ACHN (cell line): ENCODE results near the gene PTPRG.

ENCODE experiments used
- DNase-seq: peaks from one replicate; pipeline ENCODE4 v3.0.0-alpha.2; 2015
- in situ Hi-C: cut with HindIII; loops from 2 replicates; pipeline ENCODE4 v1.10.0; 2017; ENCODE audit warnings: low sequenced_read_pairs, low pct_ligation_motif_present, low pct_unique_long_range_greater_than_20kb

PTPRG gene

GRCh38 chr3:61875046-61875844, 313.9 kb downstream of the PTPRG start:
- in situ Hi-C loops = no loop called here
- DNase-seq = no peak

- in situ Hi-C loops = no loop called here
- DNase-seq = no peak
Observed at GRCh38 chr3:61875976-61876671, 314.8 kb downstream of the PTPRG start.

- no peak for DNase-seq
- in situ Hi-C loops = no loop called here
Observed at GRCh38 chr3:61876797-61877196, 315.4 kb downstream of the PTPRG start.

GRCh38 chr3:61877359-61878138, 316.2 kb downstream of the PTPRG start:
- in situ Hi-C loops = no loop called here
- DNase-seq = peak; percentile 31

- no peak for DNase-seq
- in situ Hi-C loops = no loop called here
Observed at GRCh38 chr3:61882253-61882652, 320.9 kb downstream of the PTPRG start.

- in situ Hi-C loops = no loop called here
- DNase-seq = no peak
Observed at GRCh38 chr3:61884794-61885193, 323.4 kb downstream of the PTPRG start.

- no peak for DNase-seq
- in situ Hi-C loops = no loop called here
Observed at GRCh38 chr3:61885414-61885813, 324.0 kb downstream of the PTPRG start.

- in situ Hi-C loops = no loop called here
- DNase-seq = no peak
Observed at GRCh38 chr3:61887206-61887605, 325.8 kb downstream of the PTPRG start.

- DNase-seq = no peak
- in situ Hi-C loops = no loop called here
Observed at GRCh38 chr3:61889259-61889658, 327.9 kb downstream of the PTPRG start.

- in situ Hi-C loops = no loop called here
- no peak for DNase-seq
Observed at GRCh38 chr3:61890167-61890566, 328.8 kb downstream of the PTPRG start.

GRCh38 chr3:61890586-61890985, 329.2 kb downstream of the PTPRG start:
- in situ Hi-C loops = no loop called here

GRCh38 chr3:61892891-61893290, 331.5 kb downstream of the PTPRG start:
- no peak for DNase-seq
- in situ Hi-C loops = no loop called here

More at GRCh38 chr3:61890586-61890985, 329.2 kb downstream of the PTPRG start:
- DNase-seq = no peak

- in situ Hi-C loops = no loop called here
- DNase-seq = no peak
Observed at GRCh38 chr3:61893840-61894566, 332.6 kb downstream of the PTPRG start.

GRCh38 chr3:61894988-61895935, 333.9 kb downstream of the PTPRG start:
- DNase-seq = peak; percentile 94
- in situ Hi-C loops = no loop called here

- no peak for DNase-seq
- in situ Hi-C loops = no loop called here
Observed at GRCh38 chr3:61896251-61896650, 334.9 kb downstream of the PTPRG start.

- in situ Hi-C loops = no loop called here
- no peak for DNase-seq
Observed at GRCh38 chr3:61897848-61898247, 336.5 kb downstream of the PTPRG start.

GRCh38 chr3:61899700-61900462, 338.5 kb downstream of the PTPRG start:
- DNase-seq = no peak

More at GRCh38 chr3:61899700-61900462, 338.5 kb downstream of the PTPRG start:
- in situ Hi-C loops = no loop called here
